GM18951 (cell line): ENCODE measurements around the gene CHD1.

Experiments
- POLR2A ChIP-seq: IDR thresholded peaks from 4 replicates; pipeline ENCODE4 v1.6.1; 2011; ENCODE audit warnings: mild to moderate bottlenecking; ENCODE audit not compliant: insufficient read length, insufficient read depth; ENCODE audit errors: extremely low read depth
- in situ Hi-C: fragments of 300-500 bp; cut with MboI; formaldehyde crosslinking; loops from one replicate; pipeline ENCODE4 v1.12.0; 2022; ENCODE audit warnings: low sequenced_read_pairs, mixed read lengths, inconsistent platforms; ENCODE audit not compliant: unreplicated experiment

Gene CHD1

GRCh38 chr5:98905857-98906688 is 22.7 kb downstream of the CHD1 start:
- in situ Hi-C loops = loop anchor here (5.0 kb wide), 1 partner anchor 126 kb away; no protein-coding TSS in a partner anchor

GRCh38 chr5:98904780-98905179 is 24.0 kb downstream of the CHD1 start:
- TF ChIP-seq POLR2A = no peak
- in situ Hi-C loops = loop anchor here (5.0 kb wide), 1 partner anchor 128 kb away; no protein-coding TSS in a partner anchor

More at GRCh38 chr5:98905857-98906688, 22.7 kb downstream of the CHD1 start:
- TF ChIP-seq POLR2A = no peak

- TF ChIP-seq POLR2A = no peak
- in situ Hi-C loops = no loop called here
Measured at GRCh38 chr5:98902733-98903132, 26.1 kb downstream of the CHD1 start.

GRCh38 chr5:98899456-98899855 is 29.4 kb downstream of the CHD1 start:
- in situ Hi-C loops = no loop called here

DNA sequence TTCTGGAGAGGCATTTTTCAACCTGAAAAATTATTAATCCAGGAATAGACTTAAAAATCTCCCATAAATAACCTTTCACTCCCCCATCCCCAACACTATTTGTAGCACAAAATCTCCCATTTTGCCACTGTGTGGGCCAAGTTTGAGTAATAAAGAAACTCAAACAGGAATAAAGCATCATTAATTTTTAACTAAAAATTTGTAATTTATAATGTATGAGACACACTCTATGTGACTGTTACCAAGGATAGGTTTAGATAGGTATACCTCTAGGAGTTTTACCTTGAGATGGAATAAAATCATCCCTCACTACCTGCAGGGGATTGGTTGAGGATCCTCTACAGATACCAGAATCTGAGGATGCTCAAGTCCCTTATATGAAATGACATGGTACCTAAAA is 30.1 kb downstream of the CHD1 start:
- in situ Hi-C loops = no loop called here
- no peak for TF ChIP-seq POLR2A

More at GRCh38 chr5:98899456-98899855, 29.4 kb downstream of the CHD1 start:
- no peak for TF ChIP-seq POLR2A

DNA sequence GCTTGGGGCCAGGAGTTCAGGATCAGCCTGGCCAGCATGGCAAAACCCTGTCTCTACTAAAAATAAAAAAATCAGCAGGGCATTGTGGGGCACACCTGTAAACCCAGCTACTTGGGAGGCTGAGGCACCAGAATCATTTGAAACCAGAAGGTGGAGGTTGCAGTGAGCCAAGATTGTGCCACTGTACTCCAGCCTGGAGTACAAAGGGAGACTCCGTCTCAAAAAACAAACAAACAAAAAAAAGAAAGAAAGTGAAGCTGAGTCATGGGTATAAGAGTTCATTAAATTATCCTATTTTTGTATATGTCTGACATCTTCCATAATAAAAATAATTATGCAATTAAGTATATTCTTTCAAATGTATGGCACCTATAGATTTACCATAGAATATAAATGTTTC is 37.2 kb downstream of the CHD1 start:
- TF ChIP-seq POLR2A = no peak
- in situ Hi-C loops = no loop called here

- in situ Hi-C loops = no loop called here
- no peak for TF ChIP-seq POLR2A
Measured at GRCh38 chr5:98880598-98880997, 48.2 kb downstream of the CHD1 start.

DNA sequence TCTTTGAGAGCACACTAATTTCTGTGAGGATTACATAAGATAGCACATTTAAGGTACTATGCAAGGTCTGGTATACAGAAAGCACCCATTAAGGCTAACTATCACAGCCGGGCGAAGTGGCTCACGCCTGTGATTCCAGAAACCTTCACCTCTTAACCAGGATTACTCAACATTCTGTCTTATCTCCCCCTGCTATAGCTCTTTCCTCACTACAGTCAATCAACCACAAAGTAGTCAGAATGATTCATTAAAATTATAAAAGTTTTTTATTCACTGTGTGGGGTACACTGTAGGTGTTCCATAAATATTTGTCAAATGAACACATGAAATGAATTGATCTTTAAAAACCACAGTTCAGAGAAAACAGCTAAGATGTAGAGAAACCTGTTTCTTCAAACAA is 48.7 kb downstream of the CHD1 start:
- in situ Hi-C loops = no loop called here
- TF ChIP-seq POLR2A = no peak

- in situ Hi-C loops = no loop called here
- no peak for TF ChIP-seq POLR2A
Measured at GRCh38 chr5:98877600-98877999, 51.2 kb downstream of the CHD1 start.

DNA sequence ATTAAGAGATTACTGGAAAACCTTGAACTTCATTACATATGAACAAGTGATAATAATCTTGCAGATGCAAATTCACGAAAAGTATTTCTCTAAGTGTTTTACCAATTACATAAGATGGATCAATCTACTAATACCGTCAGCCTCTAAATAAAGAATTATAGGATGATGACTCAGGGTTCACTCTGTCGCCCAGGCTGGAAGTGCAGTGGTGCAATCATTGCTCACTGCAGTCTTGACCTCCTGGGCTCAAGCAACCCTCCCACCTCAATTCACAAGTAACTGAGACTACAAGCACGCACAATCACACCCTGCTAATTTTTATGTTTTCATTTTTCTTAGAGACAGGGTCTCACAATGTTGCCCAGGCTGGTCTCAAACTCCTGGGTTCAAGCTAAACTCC is 56.1 kb downstream of the CHD1 start:
- in situ Hi-C loops = no loop called here
- no peak for TF ChIP-seq POLR2A

DNA sequence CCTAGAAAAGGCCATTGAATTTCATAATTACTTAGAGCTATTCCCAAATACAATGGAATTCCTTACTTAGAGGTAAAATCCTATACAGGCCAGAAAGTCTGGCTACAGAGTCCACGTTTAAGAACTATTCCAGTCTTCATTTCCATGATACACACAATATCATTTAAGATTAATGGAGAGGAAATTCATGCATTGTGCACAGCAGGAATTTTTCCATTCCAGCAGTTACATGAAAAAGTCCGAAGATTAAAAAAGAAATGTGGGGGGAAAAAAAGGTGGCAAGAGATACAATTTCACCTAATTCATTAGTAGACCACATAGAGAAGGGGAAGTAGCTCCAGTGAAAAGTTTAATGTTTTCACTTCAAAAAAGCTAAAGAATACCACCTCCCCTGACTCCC is 63.1 kb downstream of the CHD1 start:
- in situ Hi-C loops = no loop called here
- no peak for TF ChIP-seq POLR2A

- in situ Hi-C loops = no loop called here
- TF ChIP-seq POLR2A = no peak
Measured at GRCh38 chr5:98847054-98847453, 81.8 kb downstream of the CHD1 start.

- TF ChIP-seq POLR2A = no peak
- in situ Hi-C loops = no loop called here
Measured at GRCh38 chr5:98846520-98846919, 82.3 kb downstream of the CHD1 start.

DNA sequence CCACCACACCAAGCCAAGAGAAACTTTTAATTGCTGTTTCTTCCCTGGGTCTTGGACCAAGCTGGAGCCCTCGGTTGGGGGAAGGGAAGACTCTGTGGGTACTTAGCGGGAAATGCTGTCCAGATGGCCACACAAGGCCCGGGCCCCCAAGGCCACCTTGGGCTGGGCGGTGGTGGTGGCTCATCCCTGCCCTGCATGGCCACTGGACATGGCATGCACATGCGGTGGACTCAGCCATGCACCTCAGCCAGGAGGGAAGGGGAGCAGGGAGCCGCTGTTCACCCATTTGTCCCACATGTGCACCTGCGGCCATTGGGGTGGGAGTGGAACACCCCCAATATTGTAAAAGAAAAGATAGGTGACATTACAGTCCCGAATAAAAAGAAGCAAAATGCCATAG is 82.9 kb downstream of the CHD1 start:
- in situ Hi-C loops = no loop called here
- no peak for TF ChIP-seq POLR2A

DNA sequence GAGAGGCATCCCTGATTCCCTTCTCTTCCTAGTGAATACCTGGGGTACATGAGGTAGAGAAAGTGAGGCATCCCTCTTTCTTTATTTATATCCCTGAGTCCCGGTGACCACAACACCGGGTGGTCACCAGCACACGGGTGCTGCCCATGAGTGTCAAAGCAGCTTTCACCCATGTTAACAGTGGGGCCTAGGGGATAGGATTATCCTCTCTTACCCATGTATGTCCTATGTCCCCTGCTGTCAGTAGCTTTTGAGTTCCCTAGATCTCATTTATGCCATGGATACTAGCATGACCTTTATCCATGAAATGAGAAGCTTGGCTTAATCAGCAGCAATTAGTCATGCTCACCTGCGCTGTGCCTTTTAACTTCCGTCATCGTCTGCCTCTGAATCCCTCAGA is 83.9 kb downstream of the CHD1 start:
- no peak for TF ChIP-seq POLR2A

GRCh38 chr5:98843481-98843880 is 85.3 kb downstream of the CHD1 start:
- no peak for TF ChIP-seq POLR2A
- in situ Hi-C loops = no loop called here

More for the DNA sequence above, 83.9 kb downstream of the CHD1 start:
- in situ Hi-C loops = no loop called here
